ENCODE results near the gene TMPRSS7.
"Not testable (repeated sequence)": the region's sequence is repeated elsewhere in the genome, so short reads cannot be mapped to it uniquely, and the experiment has no call there.

The TMPRSS7 gene

GRCh38 chr3:112012205-112012992, 22.1 kb upstream of the TMPRSS7 start:
- DNase-seq (ENCODE audit: extremely low read depth in 1 of 2, low read depth in 1 of 2), result no peak

GRCh38 chr3:112013058-112013783, 21.3 kb upstream of the TMPRSS7 start:
- peak; percentile 33 to 34 for DNase-seq (ENCODE audit: extremely low read depth in 1 of 2, low read depth in 1 of 2)

- DNase-seq (ENCODE audit: extremely low read depth in 1 of 2, low read depth in 1 of 2), result no peak
Measured at GRCh38 chr3:112013784-112014143, 20.8 kb upstream of the TMPRSS7 start.

GRCh38 chr3:112017091-112017490, 17.4 kb upstream of the TMPRSS7 start:
- DNase-seq (ENCODE audit: extremely low read depth in 1 of 2, low read depth in 1 of 2), result no peak

GRCh38 chr3:112018712-112019111, 15.8 kb upstream of the TMPRSS7 start:
- DNase-seq (ENCODE audit: extremely low read depth in 1 of 2, low read depth in 1 of 2), result no peak

- no peak for DNase-seq (ENCODE audit: extremely low read depth in 1 of 2, low read depth in 1 of 2)
Measured at GRCh38 chr3:112019716-112020115, 14.8 kb upstream of the TMPRSS7 start.

- no peak for DNase-seq (ENCODE audit: extremely low read depth in 1 of 2, low read depth in 1 of 2)
Measured at GRCh38 chr3:112020674-112021085, 13.9 kb upstream of the TMPRSS7 start.

- no peak for DNase-seq (ENCODE audit: extremely low read depth in 1 of 2, low read depth in 1 of 2)
Measured at GRCh38 chr3:112027142-112027541, 7.4 kb upstream of the TMPRSS7 start.

- no peak for DNase-seq (ENCODE audit: extremely low read depth in 1 of 2, low read depth in 1 of 2)
Measured at GRCh38 chr3:112027826-112028225, 6.7 kb upstream of the TMPRSS7 start.

- DNase-seq (ENCODE audit: extremely low read depth in 1 of 2, low read depth in 1 of 2), result no peak
Measured at GRCh38 chr3:112030901-112031300, 3.6 kb upstream of the TMPRSS7 start.

GRCh38 chr3:112032098-112032731, 2.3 kb upstream of the TMPRSS7 start:
- no peak for DNase-seq (ENCODE audit: extremely low read depth in 1 of 2, low read depth in 1 of 2)

GRCh38 chr3:112035241-112035640, 705 bp downstream of the TMPRSS7 start:
- DNase-seq (ENCODE audit: extremely low read depth in 1 of 2, low read depth in 1 of 2), result no peak

- not testable (repeated sequence) for DNase-seq (ENCODE audit: extremely low read depth in 1 of 2, low read depth in 1 of 2)
Measured at GRCh38 chr3:112037194-112037593, 2.7 kb downstream of the TMPRSS7 start.

- DNase-seq (ENCODE audit: extremely low read depth in 1 of 2, low read depth in 1 of 2), result no peak
Measured at GRCh38 chr3:112038863-112039262, 4.3 kb downstream of the TMPRSS7 start.

- DNase-seq (ENCODE audit: extremely low read depth in 1 of 2, low read depth in 1 of 2), result no peak
Measured at GRCh38 chr3:112041321-112041720, 6.8 kb downstream of the TMPRSS7 start.

GRCh38 chr3:112042842-112043280, 8.3 kb downstream of the TMPRSS7 start:
- no peak for DNase-seq (ENCODE audit: extremely low read depth in 1 of 2, low read depth in 1 of 2)

- DNase-seq (ENCODE audit: extremely low read depth in 1 of 2, low read depth in 1 of 2), result no peak
Measured at GRCh38 chr3:112043621-112044201, 9.2 kb downstream of the TMPRSS7 start.

GRCh38 chr3:112046599-112046998, 12.1 kb downstream of the TMPRSS7 start:
- no peak for DNase-seq (ENCODE audit: extremely low read depth in 1 of 2, low read depth in 1 of 2)

- no peak for DNase-seq (ENCODE audit: extremely low read depth in 1 of 2, low read depth in 1 of 2)
Measured at GRCh38 chr3:112047264-112047663, 12.7 kb downstream of the TMPRSS7 start.

GRCh38 chr3:112048911-112049310, 14.4 kb downstream of the TMPRSS7 start:
- no peak for DNase-seq (ENCODE audit: extremely low read depth in 1 of 2, low read depth in 1 of 2)

GRCh38 chr3:112053229-112053628, 18.7 kb downstream of the TMPRSS7 start:
- DNase-seq (ENCODE audit: extremely low read depth in 1 of 2, low read depth in 1 of 2), result no peak

Data from stimulated activated CD8-positive, alpha-beta memory T cell treated with anti-CD3 and anti-CD28 coated beads, Interleukin-7, amount 100 ng/mL, for 48 hours (primary cell).